Hematopoietic multipotent progenitor cell treated with erythropoietin and hydrocortisone succinate and interleukin-3 and kit ligand, for 15 days (in vitro differentiated cells): ENCODE data around the gene RNF157.
"Not testable (repeated sequence)": the region's sequence is repeated elsewhere in the genome, so short reads cannot be mapped to it uniquely, and the experiment has no call there.

ENCODE experiments used
- DNase-seq: peaks from one replicate; pipeline ENCODE4 v3.0.0-alpha.2; 2015; ENCODE audit warnings: low spot score

RNF157 gene

GRCh38 chr17:76233588-76234353, 6.5 kb downstream of the RNF157 start:
- DNase-seq = no peak

GRCh38 chr17:76232342-76232741, 8.0 kb downstream of the RNF157 start:
- DNase-seq = no peak

GRCh38 chr17:76226749-76227148, 13.5 kb downstream of the RNF157 start:
- DNase-seq = not testable (repeated sequence)

GRCh38 chr17:76225373-76226086, 14.8 kb downstream of the RNF157 start:
- DNase-seq = not testable (repeated sequence)

- no peak for DNase-seq
Observed at GRCh38 chr17:76223802-76224201, 16.5 kb downstream of the RNF157 start.

- no peak for DNase-seq
Observed at GRCh38 chr17:76219670-76220383, 20.5 kb downstream of the RNF157 start.

GRCh38 chr17:76217081-76217480, 23.2 kb downstream of the RNF157 start:
- no peak for DNase-seq

GRCh38 chr17:76213491-76213890, 26.8 kb downstream of the RNF157 start:
- no peak for DNase-seq

- DNase-seq = no peak
Observed at GRCh38 chr17:76208120-76208519, 32.2 kb downstream of the RNF157 start.

GRCh38 chr17:76207275-76208059, 32.8 kb downstream of the RNF157 start:
- no peak for DNase-seq

- not testable (repeated sequence) for DNase-seq
Observed at GRCh38 chr17:76205542-76206144, 34.6 kb downstream of the RNF157 start.

GRCh38 chr17:76204277-76204676, 36.0 kb downstream of the RNF157 start:
- DNase-seq = no peak

GRCh38 chr17:76200354-76200753, 39.9 kb downstream of the RNF157 start:
- no peak for DNase-seq

GRCh38 chr17:76199469-76199868, 40.8 kb downstream of the RNF157 start:
- DNase-seq = no peak

GRCh38 chr17:76198702-76199101, 41.6 kb downstream of the RNF157 start:
- no peak for DNase-seq

GRCh38 chr17:76197911-76198310, 42.4 kb downstream of the RNF157 start:
- DNase-seq = no peak

GRCh38 chr17:76196675-76197074, 43.6 kb downstream of the RNF157 start:
- DNase-seq = no peak

- no peak for DNase-seq
Observed at GRCh38 chr17:76195281-76196096, 44.8 kb downstream of the RNF157 start.

- DNase-seq = no peak
Observed at GRCh38 chr17:76193591-76193990, 46.7 kb downstream of the RNF157 start.

- DNase-seq = no peak
Observed at GRCh38 chr17:76191896-76192295, 48.4 kb downstream of the RNF157 start.

- DNase-seq = no peak
Observed at GRCh38 chr17:76189741-76190140, 50.6 kb downstream of the RNF157 start.
